ENCODE measurements around the gene OSBPL1A.

Gene OSBPL1A

DNA sequence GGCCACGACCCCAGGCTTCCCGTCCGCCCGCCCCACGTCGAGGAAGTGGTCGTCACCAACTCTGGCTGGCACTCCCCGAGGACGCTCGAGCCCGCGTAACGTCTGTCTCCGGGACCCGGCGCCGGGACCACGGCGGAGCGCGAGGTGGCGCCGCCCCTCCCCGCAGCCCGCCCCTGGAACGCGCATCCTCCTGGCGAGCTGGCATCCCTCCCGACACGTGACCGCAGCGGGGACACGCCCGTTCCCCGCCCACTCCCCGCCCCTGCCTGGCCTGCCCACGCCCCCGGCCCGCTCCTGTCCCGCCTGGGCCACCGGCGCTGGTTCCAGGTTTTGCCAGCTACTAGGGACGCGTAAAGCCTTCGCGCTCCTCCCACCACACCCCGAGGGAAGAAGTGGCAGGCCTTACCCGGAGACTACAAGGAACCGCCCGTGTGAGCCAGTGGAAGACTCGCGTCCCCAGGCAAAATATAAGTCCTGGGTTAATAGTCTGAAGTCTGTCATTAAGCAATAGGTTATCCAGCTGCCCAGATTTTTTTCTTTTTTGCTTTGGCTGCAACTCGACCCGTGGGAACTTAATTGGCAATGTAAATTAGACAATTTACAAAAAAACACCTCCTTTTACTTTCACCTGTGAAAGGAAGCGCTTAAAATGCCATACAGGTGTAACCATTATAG, at the start of gene OSBPL1A:
OSBPL1A (minus strand) TSS at position 131 of the 675 bp plus-strand sequence. CDS start 20,291 bp downstream, outside the sequence.
- peak; percentile 65 for DNase-seq

DNA sequence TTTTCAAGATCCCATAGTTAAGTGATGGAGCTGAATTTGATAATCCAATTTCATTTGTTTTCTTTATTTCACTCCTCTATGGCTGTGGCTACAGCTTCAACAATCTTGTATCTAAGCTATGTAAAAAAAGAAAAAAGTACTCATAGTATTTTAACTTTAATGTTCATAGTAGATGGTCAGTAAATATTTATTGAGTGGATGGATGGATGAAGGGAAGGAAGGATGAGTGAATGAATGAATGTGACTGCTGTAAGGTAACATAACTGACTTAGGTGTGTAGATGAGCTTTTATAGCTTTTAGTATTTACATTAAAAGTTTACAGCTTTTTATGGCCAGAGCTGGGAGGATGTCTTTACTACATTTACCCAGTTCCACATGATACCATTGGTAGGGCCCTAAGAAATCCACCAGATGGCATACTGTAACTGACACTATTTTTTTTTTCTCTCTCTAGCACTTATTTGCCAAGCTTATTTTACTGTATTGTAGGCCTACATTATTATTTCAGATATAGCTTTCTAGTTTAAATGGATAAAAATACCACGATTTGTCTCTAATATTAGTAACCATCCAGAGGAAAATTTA, 49.4 kb upstream of the OSBPL1A start:
- DNase-seq, result no peak

- no peak for DNase-seq
Observed at GRCh38 chr18:24446453-24446852, 48.8 kb upstream of the OSBPL1A start.

GRCh38 chr18:24443870-24444269, 46.2 kb upstream of the OSBPL1A start:
- DNase-seq, result no peak

DNA sequence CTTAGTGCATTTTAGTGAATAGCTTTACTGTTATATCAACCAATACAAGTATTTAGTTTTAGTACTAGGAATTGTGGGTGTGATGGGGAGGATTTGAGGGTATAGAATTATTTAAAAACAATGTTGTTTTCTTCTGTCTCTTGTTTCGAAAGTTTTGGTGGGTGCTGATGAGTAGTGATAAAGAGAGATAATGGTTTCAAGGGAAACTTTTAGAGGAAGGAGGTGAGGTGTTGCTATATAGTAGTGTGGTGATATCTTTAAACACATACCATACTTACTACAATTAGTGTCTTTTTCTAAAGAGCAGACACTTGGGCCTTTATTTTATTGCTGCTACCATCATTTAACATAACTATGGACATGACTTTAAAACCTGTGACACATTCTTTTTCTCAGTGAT, 39.3 kb upstream of the OSBPL1A start:
- DNase-seq, result no peak

- no peak for DNase-seq
Observed at GRCh38 chr18:24432618-24433017, 35.0 kb upstream of the OSBPL1A start.

DNA sequence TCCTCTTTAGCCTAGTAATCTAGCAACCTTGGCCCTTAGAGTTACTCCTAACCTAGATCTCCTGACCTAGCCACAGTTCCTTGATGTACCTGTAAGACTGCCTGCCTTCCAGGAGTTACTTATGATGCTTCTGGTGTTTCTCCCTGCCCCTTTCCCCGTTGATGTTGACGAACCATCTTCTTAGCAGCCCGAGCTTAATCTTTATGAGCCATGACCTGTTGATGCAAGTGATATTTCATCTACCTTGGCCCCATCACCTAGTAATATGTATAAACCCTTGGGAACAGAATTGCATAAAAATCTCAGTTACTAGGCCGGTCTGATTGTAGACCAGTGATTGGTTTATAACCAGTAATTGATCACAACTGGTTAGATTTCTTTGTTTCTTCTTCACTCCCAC, 31.6 kb upstream of the OSBPL1A start:
- no peak for DNase-seq

GRCh38 chr18:24428709-24429108, 31.1 kb upstream of the OSBPL1A start:
- DNase-seq, result no peak

DNA sequence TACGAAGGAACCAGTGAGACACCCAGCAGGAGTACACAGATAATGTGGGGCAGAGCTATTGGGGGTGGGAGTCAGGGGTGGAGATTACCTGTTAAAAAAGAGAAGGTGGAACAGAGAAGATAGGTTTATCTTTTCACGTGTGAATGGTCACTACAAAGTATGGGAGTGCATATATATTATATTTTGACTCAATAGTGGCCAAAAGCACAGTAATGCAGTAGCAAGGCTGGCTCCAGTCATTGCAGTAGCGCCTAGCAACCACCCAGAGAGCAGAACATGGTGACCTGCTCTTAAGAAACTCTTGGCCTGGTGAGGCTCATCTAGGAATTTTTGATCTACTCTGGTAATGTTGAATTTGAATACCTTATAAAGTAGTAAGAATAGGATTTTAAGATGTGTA, 29.9 kb upstream of the OSBPL1A start:
- no peak for DNase-seq

DNA sequence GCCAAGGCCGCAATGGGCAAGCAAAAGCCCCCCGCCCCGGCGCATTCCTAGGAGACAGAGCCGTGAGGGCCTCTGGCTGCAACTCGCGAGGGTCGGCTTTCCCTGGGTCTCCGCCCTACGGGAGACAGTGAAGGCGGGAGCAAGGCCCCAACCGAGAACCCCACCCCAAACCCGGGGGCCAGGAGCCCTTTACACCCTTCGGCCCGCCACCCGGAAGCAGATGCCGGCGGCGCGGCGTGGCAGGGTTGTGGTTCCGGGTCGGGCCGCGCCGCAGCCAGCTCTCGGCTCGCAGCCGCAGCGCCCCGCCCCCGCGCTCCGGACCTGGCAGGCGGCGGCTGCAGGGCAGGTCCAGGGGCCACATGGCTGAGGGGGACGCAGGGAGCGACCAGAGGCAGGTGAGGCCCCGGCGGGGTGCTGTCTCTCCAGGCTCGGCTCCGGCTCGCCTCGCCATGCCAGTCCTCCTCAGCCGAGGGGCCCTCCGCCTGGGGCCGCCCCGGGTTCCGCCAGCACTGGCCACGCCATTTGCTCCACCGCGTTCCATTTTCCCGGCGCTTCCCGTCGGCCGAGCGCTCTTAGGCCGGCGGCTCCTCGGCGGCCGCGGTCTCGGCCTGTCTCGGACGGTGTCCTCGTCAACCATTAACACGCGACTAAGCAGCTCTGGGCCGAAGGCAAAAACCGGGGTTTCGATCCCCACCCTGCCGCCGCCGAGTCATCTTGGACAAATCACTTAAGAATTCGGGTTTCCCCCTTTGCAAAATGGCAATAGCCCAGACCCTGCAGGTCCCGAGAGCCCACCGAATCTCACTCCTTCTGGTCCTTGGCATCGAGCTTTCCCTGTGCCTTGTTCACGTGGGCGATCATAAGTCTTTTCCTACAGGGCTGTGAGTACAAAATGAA, 29.0 kb upstream of the OSBPL1A start, which contains the start of gene IMPACT:
IMPACT (plus strand) TSS at position 273 of the 897 bp plus-strand sequence; CDS start at position 360, 87 bp downstream.
- peak; percentile 44 for DNase-seq

- no peak for DNase-seq
Observed at GRCh38 chr18:24426073-24426397, 28.4 kb upstream of the OSBPL1A start.

GRCh38 chr18:24421831-24422230, 24.2 kb upstream of the OSBPL1A start:
- DNase-seq, result no peak

DNA sequence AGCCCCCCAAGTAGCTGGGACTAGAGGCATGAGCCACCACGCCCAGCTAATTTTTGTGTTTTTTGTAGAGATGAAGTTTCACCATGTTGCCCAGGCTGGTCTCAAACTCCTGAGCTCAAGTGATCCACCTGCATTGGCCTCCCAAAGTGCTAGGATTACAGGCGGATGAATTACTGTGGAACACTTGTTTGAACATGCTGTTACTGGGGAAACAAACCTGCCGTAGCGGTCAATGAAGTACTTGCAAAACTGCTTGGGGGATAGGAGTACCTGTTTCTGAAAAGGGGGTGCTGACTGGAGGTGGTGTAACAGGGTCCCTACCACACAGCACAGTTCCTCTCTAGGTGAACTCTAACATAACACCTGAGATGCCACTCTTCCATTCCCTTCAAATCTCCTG, 22.9 kb upstream of the OSBPL1A start:
- DNase-seq, result no peak

DNA sequence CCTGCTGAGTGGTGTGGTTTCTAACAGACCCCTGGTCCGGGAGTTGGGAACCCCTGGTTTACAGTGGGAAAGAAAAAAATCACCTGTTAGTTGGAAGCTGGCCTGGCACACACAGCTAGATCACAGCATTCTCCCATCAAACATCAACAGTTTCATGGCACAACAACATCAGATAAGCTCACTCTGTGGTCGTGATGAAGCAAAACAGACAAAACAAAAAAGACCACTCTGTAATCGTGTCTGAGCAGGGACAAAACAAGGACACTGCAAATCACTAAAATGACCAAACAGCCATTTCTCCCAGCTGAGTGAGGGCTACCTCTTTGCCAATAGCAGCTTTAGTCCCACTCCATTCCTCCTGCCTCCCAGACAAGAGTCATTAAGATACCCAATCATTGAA, 19.9 kb upstream of the OSBPL1A start:
- no peak for DNase-seq

DNA sequence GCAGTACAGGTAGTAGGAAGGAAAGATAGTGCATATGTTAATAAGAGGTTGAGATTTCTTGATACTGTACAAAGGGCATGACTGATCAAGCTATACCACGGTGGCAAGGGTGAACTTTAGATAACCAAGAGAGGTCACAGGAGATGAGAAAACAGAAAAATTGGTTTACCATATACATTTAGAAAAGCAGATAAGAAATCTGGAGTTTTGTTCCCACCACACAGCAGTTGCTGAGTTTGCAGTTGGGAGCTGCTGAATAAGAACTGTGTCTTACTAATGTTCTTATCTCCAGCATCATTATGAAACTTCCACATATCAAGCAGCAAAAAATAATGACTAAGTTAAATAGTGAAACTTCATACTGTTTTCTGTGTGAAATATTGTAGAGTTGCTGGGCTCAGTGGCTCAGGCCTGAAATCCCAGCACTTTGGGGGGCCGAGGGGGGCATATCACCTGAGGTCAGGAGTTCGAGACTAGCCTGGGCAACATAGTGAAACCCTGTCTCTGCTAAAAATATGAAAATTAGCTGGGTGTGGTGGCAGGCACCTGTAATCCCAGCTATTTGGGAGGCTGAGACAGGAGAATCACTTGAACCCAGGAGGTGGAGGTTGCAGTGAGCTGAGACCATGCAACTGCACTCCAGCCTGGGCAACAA, 16.9 kb upstream of the OSBPL1A start:
- DNase-seq, result no peak

DNA sequence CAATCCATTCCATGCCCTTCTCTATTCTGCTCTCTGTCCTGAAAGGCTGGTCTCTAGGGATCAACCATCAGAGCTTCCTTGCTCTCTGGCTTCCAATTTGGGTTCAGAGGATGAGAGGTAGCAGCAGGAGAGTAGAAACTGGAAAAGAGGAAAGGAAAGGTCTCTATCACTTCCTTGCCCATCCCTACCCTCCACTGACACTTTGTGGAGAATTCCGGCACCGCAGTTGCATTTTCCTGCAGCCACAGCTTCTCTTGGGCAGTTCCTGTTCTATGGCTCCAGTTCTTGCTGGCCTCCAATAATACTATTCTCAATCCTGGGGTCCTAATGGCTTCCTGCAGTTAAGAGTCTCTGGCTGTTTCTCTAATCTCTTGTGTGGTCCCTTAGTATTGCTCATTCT, 15.5 kb upstream of the OSBPL1A start:
- no peak for DNase-seq

GRCh38 chr18:24408496-24408895, 10.9 kb upstream of the OSBPL1A start:
- no peak for DNase-seq

GRCh38 chr18:24404591-24404990, 7.0 kb upstream of the OSBPL1A start:
- no peak for DNase-seq

DNA sequence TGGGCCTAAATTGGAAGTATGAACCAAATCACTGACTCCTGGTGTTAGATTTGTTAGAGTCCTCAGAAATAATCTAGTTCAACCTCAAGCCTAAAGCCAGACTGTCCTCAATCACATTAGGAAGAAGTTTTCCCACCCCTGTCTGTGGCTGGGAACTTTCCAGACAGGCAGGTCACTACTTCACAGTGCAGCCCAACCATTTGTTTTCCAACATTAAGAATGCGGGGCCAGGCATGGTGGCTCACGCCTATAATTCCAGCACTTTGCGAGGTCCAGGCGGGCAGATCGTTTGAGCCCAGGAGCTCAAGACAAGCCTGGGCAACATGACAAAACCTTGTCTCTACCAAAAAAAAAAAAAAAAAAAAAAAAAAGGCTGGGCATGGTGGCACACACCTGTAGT, 5.5 kb upstream of the OSBPL1A start:
- DNase-seq, result no peak

- no peak for DNase-seq
Observed at GRCh38 chr18:24402209-24402785, 4.7 kb upstream of the OSBPL1A start.

DNA sequence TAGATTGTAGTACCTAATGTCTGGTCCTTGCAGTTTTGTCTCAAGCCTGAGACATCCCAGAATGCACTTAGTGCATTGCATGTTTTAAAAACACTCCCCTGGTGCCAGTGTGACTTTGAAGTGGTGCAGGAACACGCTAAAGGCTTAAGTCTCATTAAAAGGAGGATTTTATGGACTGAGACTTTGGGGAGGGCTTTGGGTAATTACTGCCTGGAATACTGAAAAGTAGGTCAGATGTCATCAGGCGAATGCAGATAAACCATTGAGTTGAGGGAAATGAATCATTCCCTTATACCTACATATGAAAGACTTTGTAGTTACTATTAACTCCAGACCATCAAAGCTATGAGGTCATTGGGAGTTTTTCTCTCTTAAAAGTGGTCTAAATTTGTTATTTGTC, 3.0 kb upstream of the OSBPL1A start:
- no peak for DNase-seq

- no peak for DNase-seq
Observed at GRCh38 chr18:24398540-24398939, 916 bp upstream of the OSBPL1A start.

DNA sequence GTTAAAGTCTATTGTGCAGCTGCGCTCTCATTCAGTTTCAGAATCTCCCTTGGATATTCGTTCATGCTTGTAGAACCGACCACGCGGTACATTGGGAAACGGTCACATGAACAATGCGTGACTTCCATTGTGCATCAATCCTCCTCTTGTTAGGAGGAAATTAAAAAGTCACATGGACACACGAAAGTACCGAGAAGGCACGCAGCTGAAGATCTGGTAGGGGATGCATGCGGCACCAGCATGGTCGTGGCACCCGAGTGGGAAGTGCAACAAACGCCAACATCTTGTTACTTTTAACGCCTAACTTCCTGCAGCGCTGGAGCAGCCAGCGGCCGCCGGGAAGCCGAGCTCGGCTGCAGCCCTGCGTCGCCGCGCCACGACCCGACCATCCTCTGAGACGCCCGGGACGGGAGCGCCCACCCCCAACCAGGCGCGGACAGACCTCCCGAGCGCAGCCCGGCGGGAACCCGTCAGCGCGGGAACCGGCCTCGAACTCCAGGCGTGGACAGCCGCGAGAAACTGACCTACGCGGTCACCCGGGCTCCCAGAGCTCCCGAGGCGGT, 412 bp downstream of the OSBPL1A start:
- DNase-seq, result peak; percentile 49
